MM.1S (cell line): ENCODE measurements around the gene MAPKAP1.

ENCODE experiments used
- CTCF ChIP-seq: fragments of 300-600 bp; sonication (generic); IDR thresholded peaks from 2 replicates; pipeline ENCODE4 v1.5.1; 2016; ENCODE audit warnings: antibody characterized with exemption, low read length, mixed read lengths
- EZH2 ChIP-seq: fragments of 300-600 bp; sonication (generic); optimal IDR thresholded peaks from 2 replicates; pipeline ENCODE3; 2017; ENCODE audit warnings: low read depth, mild to moderate bottlenecking, antibody characterized with exemption, low read length, mixed read lengths

- no peak for TF ChIP-seq CTCF
- no peak for TF ChIP-seq EZH2
Measured at GRCh38 chr9:125410522-125410894, 296.5 kb downstream of the MAPKAP1 start.
